SJCRH30 (cell line): ENCODE results near the gene RB1. TPM values are rescaled to one million over a fixed set of nuclear protein-coding genes. Genes with fewer than 3 reads are reported as not detected.
"Not testable (repeated sequence)": the region's sequence is repeated elsewhere in the genome, so short reads cannot be mapped to it uniquely, and the experiment has no call there.

ENCODE experiments used
- DNase-seq, 2 experiments: peaks; one replicate each; pipeline ENCODE4 v3.0.0-alpha.2; 2015 to 2020
- H3K27ac ChIP-seq: fragments of 250-450 bp; sonication (Bioruptor Pico); 2 replicates; pipeline ENCODE4 v1.5.1; 2020; ENCODE audit warnings: mild to moderate bottlenecking, moderate library complexity
- H3K27me3 ChIP-seq: fragments of 250-450 bp; sonication (Bioruptor Pico); 2 replicates; pipeline ENCODE4 v1.5.1; 2020; ENCODE audit warnings: mild to moderate bottlenecking, moderate library complexity
- H3K36me3 ChIP-seq: fragments of 250-450 bp; sonication (Bioruptor Pico); 2 replicates; pipeline ENCODE4 v1.5.1; 2020; ENCODE audit warnings: mild to moderate bottlenecking, moderate library complexity
- H3K4me1 ChIP-seq: fragments of 250-450 bp; sonication (Bioruptor Pico); 2 replicates; pipeline ENCODE4 v1.5.1; 2020; ENCODE audit warnings: mild to moderate bottlenecking, moderate library complexity
- H3K4me3 ChIP-seq: fragments of 250-450 bp; sonication (Bioruptor Pico); 2 replicates; pipeline ENCODE4 v1.5.1; 2020; ENCODE audit warnings: mild to moderate bottlenecking, moderate library complexity
- H3K9me3 ChIP-seq: fragments of 250-450 bp; sonication (Bioruptor Pico); replicated peaks from 2 replicates; pipeline ENCODE4 v1.5.1; 2020; ENCODE audit warnings: mild to moderate bottlenecking, moderate library complexity
- total RNA-seq: library from RNA; depleted of rRNA; stranded (reverse); fragments of >200 nt; shearing (Covaris generic); gene quantifications from 2 replicates; pipeline ENCODE4 v1.2.3, GENCODE V29; 2014

The RB1 gene
- total RNA-seq, 1 experiment from 2014 or later = 61.0 TPM

DNA sequence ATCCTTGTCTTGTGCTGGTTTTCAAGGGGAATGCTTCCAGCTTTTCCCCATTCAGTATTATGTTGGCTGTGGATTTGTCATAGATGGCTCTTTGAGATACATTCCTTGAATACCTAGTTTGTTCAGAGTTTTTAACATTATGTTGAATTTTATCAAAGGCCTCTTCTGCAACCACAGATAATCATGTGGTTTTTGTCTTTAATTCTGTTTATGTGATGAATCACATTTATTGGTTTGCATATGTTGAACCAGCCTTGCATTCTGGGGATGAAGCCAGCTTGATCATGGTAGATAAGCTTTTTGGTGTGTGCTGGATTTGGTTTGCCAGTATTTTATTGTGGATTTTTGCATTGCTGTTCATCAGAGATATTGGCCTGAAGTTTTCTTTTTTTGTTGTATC is 147.6 kb downstream of the RB1 start:
- not testable (repeated sequence) for DNase-seq, H3K4me3 ChIP-seq, H3K4me1 ChIP-seq, H3K27ac ChIP-seq, H3K9me3 ChIP-seq, H3K27me3 ChIP-seq
- peaks cover 12% of the 10 kb centered on the region for H3K36me3 ChIP-seq

DNA sequence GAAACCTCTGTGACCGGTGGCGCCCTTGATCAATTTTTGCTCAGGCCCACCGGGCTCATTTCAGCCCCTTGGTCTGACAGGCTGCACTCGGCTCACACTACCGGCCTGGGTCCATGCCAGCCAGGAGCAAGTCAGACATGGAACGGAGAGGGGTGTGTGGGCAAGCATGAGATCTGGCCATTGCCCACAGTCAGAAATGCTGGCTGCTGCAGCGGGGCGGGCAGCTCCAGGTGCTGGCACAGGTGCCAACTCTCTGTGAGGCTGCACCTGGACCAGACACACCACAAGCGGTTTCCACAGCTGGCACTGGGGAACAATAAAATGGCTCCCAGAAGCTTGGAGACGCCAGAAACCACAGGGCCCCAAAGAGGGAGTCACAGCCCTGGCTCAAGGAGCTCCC is 153.0 kb downstream of the RB1 start:
- DNase-seq = no peak
- H3K27me3 ChIP-seq = no peaks in the 10 kb centered on the region
- peaks cover 21% of the 10 kb centered on the region for H3K36me3 ChIP-seq
- no peaks in the 10 kb centered on the region for H3K4me1 ChIP-seq
- H3K27ac ChIP-seq = no peak overlapping the region
- no peak overlapping the region for H3K4me3 ChIP-seq
- no peaks in the 10 kb centered on the region for H3K9me3 ChIP-seq

DNA sequence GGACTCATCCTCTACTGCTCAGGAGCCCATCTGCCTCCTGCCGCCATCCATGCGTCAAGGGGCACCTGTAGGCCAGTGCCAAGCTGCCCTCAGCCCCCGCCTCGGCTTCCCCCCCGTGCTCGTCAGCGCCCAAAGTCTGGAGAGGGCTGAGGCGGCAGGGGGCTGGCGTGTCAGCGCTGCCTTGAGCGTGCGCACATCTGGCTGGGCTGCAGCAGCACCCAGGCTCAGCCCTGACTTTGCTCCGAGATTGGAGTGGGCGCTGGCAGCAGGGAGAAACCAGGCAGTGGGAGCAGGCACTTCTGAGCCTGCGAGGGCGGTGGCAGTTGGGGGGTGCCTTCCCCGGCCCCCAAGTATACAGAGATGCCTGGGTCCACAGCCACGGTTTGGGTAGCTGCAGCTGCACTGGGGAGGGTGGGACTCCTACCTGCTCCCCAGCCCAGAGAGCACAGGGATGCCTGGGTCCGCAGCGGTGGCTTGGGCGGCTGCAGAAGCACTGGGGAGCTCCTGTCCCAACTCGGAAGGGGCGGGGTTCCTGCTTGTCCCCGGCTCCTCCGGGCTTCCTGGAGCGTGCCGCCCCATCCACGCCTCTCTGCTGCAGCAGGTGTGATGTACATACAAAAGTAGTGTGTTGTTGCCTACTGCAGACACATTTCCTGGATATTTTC is 154.2 kb downstream of the RB1 start:
- no peaks in the 10 kb centered on the region for H3K27me3 ChIP-seq
- no peak overlapping the region for H3K27ac ChIP-seq
- peaks cover 18% of the 10 kb centered on the region for H3K36me3 ChIP-seq
- DNase-seq = no peak
- H3K4me1 ChIP-seq = no peaks in the 10 kb centered on the region
- no peak overlapping the region for H3K4me3 ChIP-seq
- no peaks in the 10 kb centered on the region for H3K9me3 ChIP-seq

DNA sequence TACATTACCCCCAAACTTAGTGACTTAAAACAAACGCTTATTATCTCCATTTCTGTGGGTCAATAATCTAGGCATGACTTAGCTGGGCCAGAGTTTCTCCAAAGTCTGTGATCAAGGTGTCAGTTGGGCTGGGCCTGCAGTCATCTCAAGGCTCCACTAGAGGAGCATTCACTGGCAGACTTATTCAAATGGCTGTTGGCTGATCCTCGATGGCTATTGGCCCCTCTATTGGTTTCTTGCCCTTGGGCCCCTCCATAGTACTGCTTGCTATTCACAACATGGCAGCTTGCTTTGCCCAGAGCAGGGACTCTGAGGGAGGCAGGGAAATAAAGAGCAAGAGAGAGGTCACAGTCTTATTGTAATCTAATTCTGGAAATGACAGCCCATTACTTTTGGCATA is 171.7 kb downstream of the RB1 start:
- Histone ChIP-seq H3K36me3 (peaks cover 13% of the 10 kb centered on the region; the same call in 1 of the 2 replicates), H3K9me3 (no peaks in the 10 kb centered on the region; the same call in 1 of the 2 replicates), H3K27me3 (no peaks in the 10 kb centered on the region), H3K27ac (no peak overlapping the region), H3K4me3 (no peak overlapping the region), H3K4me1 (no peaks in the 10 kb centered on the region)
- DNase-seq = no peak

DNA sequence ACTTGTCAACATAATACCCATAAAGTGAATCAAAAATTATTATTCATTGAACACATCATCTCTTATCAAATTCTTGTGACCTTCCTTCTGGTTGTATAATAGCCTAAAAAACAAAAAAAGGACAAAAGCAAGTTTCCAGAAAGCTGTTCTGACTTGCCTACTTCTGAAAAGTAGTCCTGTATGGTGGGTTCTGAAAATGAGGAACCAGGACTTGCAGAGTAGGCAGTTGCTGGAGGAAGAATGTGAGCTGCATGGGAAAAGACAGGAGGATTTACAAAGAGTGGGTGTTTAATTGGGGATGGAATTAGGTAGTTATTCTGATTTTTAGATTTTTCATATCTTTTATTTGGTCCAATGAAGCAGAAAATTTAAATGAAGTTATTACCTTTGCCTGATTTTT is 172.7 kb downstream of the RB1 start:
- H3K9me3 ChIP-seq = no peaks in the 10 kb centered on the region; the same call in 1 of the 2 replicates
- no peaks in the 10 kb centered on the region for H3K4me1 ChIP-seq
- H3K27ac ChIP-seq = no peak overlapping the region

DNA sequence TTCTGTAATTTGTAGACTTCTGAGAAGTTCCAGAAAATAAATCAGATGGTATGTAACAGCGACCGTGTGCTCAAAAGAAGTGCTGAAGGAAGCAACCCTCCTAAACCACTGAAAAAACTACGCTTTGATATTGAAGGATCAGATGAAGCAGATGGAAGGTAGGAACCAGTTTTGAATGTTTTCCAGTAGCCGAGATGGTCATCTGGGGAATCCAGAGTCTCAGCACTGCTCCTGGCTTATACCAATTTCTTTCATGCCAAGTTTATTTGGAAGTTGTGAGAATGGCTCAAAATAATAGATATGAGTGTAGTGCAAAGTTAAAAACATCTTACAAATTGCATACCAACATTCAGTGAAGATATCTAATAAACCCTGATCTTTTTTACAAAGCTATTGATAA is 173.1 kb downstream of the RB1 start:
- H3K27me3 ChIP-seq = no peaks in the 10 kb centered on the region
- no peak overlapping the region for H3K27ac ChIP-seq
- peaks cover 11% of the 10 kb centered on the region; the same call in 1 of the 2 replicates for H3K36me3 ChIP-seq
- H3K9me3 ChIP-seq = no peaks in the 10 kb centered on the region; the same call in 1 of the 2 replicates
- no peak for DNase-seq
- no peak overlapping the region for H3K4me3 ChIP-seq
- no peaks in the 10 kb centered on the region for H3K4me1 ChIP-seq

More for the DNA sequence above, 172.7 kb downstream of the RB1 start:
- Histone ChIP-seq H3K36me3 (peaks cover 13% of the 10 kb centered on the region; the same call in 1 of the 2 replicates), H3K27me3 (no peaks in the 10 kb centered on the region), H3K4me3 (no peak overlapping the region)
- no peak for DNase-seq

DNA sequence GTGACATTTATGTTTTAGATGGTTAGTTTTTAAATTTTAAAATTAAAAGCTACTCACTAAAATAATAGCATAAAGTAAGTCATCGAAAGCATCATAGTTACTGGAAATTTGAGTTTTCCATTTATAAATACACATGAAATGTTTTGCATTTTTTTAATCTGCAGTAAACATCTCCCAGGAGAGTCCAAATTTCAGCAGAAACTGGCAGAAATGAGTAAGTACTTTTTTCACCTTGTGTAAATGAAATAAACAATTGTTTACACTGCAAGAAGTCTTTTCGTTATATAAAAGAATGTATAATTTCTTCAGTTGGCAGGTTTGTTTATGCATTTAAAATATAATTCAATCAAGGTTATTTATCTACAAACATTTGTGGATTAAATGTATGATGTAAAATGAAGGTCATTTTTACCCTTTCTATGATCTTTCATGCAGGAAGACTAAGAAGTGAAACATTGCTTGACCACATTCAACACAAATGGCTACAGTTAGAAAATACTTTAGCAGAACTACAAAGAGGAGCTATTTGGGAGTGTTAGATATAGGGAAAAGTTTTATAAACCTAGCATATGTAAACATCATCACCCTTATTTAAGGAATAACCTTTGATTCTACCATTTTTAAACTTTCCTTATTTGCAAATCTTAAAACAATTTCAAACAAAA is 173.8 kb downstream of the RB1 start:
- DNase-seq = no peak
- Histone ChIP-seq H3K4me3 (no peak overlapping the region), H3K4me1 (no peaks in the 10 kb centered on the region), H3K9me3 (no peaks in the 10 kb centered on the region; the same call in 1 of the 2 replicates), H3K36me3 (peaks cover 11% of the 10 kb centered on the region; the same call in 1 of the 2 replicates), H3K27me3 (no peaks in the 10 kb centered on the region), H3K27ac (no peak overlapping the region)

DNA sequence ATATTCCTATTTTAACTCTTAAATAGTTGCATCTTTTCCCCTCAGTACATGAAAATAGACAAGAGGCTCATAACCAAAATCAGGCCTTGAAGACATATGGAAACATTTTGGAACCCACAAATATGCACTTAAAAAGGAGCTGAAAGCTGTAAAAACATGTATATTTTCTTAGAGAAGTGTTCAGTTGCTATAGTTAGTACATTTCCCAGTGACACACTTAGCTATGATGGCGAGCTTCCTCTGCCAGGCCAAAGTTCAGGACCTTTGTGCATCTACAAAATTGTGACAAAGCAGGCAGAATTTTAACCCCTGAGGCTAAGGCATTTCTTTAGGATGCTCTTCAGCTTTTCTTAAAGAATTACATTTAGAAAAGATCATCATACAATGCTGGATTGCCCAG is 174.8 kb downstream of the RB1 start:
- Histone ChIP-seq H3K27ac (no peak overlapping the region), H3K27me3 (no peaks in the 10 kb centered on the region), H3K4me3 (no peak overlapping the region), H3K4me1 (no peaks in the 10 kb centered on the region), H3K9me3 (no peaks in the 10 kb centered on the region; the same call in 1 of the 2 replicates), H3K36me3 (peaks cover 11% of the 10 kb centered on the region; the same call in 1 of the 2 replicates)
- DNase-seq = no peak

DNA sequence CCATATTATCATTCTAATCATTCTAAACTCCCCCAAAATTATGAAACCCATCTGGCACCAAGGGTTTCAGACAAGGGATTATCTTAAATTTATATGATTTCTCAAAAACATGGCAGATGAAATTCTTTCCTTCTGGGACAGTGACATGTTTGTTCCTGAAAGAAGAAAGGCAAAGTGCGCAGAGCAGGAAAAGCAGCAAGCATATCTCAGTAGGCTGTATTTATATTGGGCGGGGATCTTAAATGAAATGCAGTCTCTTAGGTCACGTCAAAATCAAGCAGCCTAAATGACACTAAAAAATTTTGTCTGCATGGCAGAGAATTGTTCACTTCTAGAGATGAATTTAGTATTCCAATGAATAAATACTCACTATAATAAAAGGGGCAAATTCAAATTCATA is 180.0 kb downstream of the RB1 start:
- no peaks in the 10 kb centered on the region for H3K4me1 ChIP-seq
- no peaks in the 10 kb centered on the region for H3K9me3 ChIP-seq
- no peaks in the 10 kb centered on the region for H3K27me3 ChIP-seq
- no peak overlapping the region for H3K27ac ChIP-seq
- H3K4me3 ChIP-seq = no peak overlapping the region
- peaks cover 14% of the 10 kb centered on the region; the same call in 1 of the 2 replicates for H3K36me3 ChIP-seq
- no peak for DNase-seq

DNA sequence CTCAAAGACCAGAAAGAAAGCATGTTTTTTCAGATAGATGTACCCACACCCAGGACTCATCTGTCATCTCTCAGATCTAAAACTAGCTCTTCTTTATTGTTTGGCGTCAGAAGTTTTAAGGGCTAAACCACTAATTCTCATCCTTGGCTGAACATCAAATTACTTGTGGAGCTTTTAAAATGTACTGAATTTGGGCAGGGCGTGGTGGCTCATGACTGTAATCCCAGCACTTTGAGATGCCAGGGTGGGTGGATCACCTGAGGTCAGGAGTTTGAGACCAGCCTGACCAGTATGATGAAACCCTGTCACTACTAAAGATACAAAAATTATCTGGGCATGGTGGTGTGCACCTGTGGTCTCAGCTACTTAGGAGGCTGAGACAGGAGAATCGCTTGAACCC is 181.9 kb downstream of the RB1 start:
- Histone ChIP-seq H3K27ac (no peak overlapping the region), H3K4me3 (no peak overlapping the region), H3K9me3 (no peaks in the 10 kb centered on the region), H3K27me3 (no peaks in the 10 kb centered on the region), H3K36me3 (peaks cover 11% of the 10 kb centered on the region; the same call in 1 of the 2 replicates), H3K4me1 (no peaks in the 10 kb centered on the region)
- DNase-seq = no peak

DNA sequence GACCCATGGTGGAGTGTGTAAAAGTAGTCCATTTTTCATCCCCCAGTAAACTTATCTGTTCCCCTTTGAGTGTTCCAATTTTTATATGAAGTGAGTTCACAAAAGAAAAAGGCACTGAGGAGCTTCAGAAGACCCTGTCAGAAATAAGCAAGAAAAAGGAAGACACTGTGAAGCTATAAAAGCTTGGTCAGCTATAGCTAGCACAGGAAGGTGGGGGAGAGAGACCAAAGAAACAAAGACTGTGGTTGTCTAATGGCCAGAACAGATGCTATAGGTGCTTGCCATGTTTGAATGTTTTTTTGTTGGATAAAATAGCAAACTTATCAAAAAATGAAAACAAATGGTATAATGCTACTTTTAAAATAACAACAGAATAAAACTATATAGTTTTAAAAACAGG is 182.8 kb downstream of the RB1 start:
- Histone ChIP-seq H3K4me3 (no peak overlapping the region), H3K27ac (no peak overlapping the region), H3K9me3 (no peaks in the 10 kb centered on the region), H3K36me3 (peaks cover 11% of the 10 kb centered on the region; the same call in 1 of the 2 replicates), H3K4me1 (no peaks in the 10 kb centered on the region), H3K27me3 (no peaks in the 10 kb centered on the region)
- no peak for DNase-seq

DNA sequence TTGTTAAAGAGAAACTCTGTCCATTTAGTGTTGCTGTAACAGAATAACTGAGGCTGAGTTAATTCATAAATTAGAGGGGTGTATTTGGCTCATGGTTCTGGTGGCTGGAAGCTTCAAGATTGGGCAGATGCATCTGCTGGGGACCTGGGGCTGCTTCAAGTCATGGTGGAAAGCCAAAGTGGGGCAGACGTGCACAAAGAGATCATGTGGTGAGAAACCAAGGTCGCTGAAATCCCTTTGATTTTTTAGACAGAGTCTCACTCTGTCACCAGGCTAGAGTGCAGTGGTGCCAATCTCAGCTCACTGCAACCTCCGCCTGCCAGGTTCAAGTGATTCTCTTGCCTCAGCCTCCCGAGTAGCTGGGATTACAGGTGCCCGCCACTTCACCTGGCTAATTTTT is 183.3 kb downstream of the RB1 start:
- H3K4me1 ChIP-seq = no peaks in the 10 kb centered on the region
- H3K36me3 ChIP-seq = peaks cover 11% of the 10 kb centered on the region; the same call in 1 of the 2 replicates
- H3K9me3 ChIP-seq = no peaks in the 10 kb centered on the region
- no peak overlapping the region for H3K27ac ChIP-seq
- no peaks in the 10 kb centered on the region for H3K27me3 ChIP-seq
- H3K4me3 ChIP-seq = no peak overlapping the region
- no peak for DNase-seq

DNA sequence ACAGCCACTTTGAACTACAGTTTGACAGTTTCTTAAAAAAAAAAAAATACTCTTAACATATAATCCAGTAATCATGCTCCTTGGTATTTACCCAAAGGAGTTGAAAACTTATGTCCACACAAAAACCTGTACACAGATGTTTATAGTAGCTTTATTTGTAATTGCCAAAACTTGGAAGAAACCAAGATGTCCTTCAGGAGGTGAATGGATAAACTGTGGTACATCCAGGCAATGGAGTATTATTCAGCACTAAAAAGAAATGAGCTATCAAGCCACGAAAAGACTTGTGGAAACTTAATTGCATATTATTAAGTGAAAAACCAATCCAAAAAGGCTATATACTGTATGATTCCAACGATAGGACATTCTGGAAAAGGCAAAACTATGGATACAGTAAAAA is 184.4 kb downstream of the RB1 start:
- no peak overlapping the region for H3K27ac ChIP-seq
- no peak overlapping the region for H3K4me3 ChIP-seq
- H3K36me3 ChIP-seq = peaks cover 11% of the 10 kb centered on the region; the same call in 1 of the 2 replicates
- no peak for DNase-seq
- H3K9me3 ChIP-seq = no peaks in the 10 kb centered on the region
- H3K27me3 ChIP-seq = no peaks in the 10 kb centered on the region
- no peaks in the 10 kb centered on the region for H3K4me1 ChIP-seq

DNA sequence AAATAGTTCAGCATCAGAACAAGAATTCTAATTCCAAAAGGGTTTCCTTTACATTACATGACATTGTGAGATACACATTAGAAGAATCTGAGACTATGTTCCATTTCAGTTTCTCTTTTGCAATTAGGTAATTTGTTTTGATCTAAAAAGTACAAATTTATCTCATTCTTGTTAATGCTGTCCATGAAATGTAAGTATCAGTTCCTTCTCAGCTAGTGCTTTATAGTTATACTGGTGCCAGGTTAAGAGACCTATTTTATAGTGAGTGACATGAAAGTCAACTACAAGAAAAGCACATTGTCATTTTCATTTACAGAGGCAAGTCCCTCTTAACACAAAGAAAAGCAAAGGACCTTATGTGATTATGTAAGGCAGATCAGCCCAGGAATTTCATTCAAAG is 185.4 kb downstream of the RB1 start:
- Histone ChIP-seq H3K36me3 (peaks cover 11% of the 10 kb centered on the region; the same call in 1 of the 2 replicates), H3K27me3 (no peaks in the 10 kb centered on the region), H3K4me3 (no peak overlapping the region), H3K4me1 (no peaks in the 10 kb centered on the region), H3K9me3 (no peaks in the 10 kb centered on the region), H3K27ac (no peak overlapping the region)
- DNase-seq = no peak

DNA sequence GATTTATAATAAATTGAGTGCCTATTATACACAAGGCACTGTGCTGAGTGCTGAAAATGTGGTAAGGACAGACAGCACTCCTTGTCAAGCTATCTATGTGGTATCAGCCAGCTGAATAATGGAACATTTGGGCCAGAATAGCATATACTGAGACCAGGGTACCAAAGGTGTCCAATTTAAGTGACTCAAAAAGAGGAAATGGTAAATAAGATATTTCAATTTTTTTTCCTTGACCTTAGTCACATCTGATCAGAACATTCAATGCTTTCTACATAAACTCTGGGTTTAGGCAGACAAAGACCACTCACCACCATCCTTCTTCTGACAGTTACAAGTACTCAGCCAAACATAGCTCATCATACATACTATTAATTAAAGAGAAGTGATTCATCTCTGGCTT is 186.1 kb downstream of the RB1 start:
- DNase-seq = no peak
- Histone ChIP-seq H3K4me1 (peaks cover under 1% of the 10 kb centered on the region; the same call in 1 of the 2 replicates), H3K9me3 (no peaks in the 10 kb centered on the region), H3K4me3 (no peak overlapping the region), H3K36me3 (peaks cover 9% of the 10 kb centered on the region; the same call in 1 of the 2 replicates), H3K27ac (no peak overlapping the region), H3K27me3 (no peaks in the 10 kb centered on the region)
